Stimulated activated CD8-positive, alpha-beta memory T cell treated with anti-CD3 and anti-CD28 coated beads, Interleukin-4, amount 100 ng/mL, for 4 hours (primary cell): ENCODE measurements around the gene MRPS11.
"Not testable (repeated sequence)": the region's sequence is repeated elsewhere in the genome, so short reads cannot be mapped to it uniquely, and the experiment has no call there.

ENCODE experiments used
- DNase-seq, 2 donors: peaks; one replicate each; pipeline ENCODE4 v3.0.0-alpha.2; 2020; ENCODE audit warnings: low read depth in 2 of 2, low spot score in 1 of 2

The MRPS11 gene

DNA sequence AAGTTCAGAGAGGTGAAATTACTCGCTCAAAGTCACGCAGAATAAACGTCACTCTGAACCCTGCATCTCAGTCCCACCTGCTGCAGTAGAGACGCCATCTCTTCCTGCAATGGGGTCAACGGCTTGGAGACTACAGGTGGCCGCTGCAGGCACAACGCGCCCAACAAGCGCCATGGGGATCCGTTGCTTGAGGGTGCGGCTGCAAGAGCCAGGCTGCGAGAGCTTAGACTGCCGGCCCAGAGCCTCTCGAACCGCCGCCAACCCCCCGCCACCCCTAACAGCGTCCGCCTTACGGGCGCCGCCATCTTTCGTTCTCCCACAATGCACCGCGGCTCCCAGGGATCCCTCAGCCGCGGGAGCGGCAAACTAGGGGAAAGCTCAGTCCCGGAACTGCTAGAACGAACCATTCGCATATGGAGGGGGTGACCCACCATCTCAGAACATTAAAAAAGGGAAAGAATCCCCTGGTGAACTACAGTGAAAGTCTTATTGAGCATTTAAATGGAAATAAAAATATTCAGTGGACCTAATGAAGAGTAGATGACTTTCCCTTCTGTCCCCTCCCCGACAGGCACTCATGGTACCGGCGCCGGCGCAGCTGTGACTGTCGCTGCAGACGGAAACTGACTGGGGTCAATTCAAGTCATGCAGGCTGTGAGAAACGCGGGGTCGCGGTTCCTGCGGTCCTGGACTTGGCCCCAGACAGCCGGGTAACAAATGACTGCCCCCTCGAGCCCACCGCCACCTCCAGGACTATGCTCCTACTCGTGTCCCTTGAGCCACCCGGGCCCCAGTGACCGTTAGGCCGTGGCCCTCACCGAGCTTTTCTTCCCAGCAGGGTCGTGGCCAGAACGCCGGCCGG lies at the start of gene MRPS11, which contains the start of gene MRPL46:
MRPS11 (plus strand) TSS at position 636 of the 862 bp plus-strand sequence; CDS start at position 646, 10 bp downstream.
MRPL46 (minus strand) TSS at position 316 of the 862 bp plus-strand sequence; CDS start at position 305, 11 bp downstream.
- peak; percentile 77 to 78 for DNase-seq

DNA sequence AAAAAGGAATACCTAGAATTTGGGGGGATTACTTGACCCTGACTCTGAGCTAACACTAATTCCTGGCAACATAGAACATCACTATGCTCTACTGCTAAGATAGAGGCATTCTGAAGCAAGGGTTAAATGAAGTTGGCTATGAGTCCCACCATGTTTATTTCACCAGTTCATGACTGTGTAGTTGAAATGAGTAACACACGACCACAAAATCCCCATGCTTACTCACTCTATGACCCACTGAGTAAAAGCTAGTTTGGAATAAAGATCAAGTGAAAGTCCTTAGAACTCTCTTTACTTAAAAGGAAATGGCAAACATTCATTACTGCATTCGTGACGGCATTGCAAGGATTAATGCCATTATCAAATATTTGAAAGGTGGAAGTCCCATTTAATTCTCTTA lies 47.7 kb upstream of the MRPS11 start:
- DNase-seq = no peak

DNA sequence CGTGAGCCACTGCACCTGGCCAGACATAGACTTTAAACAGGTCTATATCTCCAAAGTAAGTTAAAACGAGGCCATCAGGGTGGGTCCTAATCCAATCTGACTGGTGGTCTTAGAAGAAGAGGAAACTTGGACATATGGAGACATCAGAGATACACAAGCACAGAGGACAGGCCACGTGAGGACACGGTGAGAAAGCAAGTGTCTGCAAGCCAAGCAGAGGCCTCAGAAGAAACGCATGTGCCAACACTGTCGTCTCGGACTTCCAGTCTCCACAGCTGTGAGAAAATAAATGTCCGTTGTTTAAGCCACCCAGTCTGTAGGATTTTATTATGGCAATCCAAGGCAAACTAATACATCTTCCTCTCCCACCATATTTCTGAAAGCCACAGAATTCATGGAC lies 44.2 kb upstream of the MRPS11 start:
- no peak for DNase-seq

DNA sequence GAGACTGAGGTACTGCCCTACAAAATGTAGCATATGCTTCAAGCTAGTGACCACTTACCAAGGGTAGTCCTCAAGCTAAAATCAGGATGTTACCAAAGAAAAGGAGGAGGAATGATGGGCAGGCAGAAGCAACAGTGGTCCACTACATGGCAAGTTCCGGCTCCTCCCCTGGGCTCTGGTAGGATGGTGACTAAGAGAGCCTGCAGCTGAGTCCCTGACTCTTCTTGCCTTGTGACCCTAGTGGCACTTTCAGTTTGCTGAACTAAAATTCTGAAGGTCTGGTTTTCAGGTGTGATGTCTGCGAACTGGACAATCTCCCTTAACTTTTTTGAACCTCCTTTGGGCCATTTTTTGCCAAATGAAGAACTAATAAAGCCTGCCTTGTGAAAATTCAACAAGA lies 41.2 kb upstream of the MRPS11 start:
- no peak for DNase-seq

DNA sequence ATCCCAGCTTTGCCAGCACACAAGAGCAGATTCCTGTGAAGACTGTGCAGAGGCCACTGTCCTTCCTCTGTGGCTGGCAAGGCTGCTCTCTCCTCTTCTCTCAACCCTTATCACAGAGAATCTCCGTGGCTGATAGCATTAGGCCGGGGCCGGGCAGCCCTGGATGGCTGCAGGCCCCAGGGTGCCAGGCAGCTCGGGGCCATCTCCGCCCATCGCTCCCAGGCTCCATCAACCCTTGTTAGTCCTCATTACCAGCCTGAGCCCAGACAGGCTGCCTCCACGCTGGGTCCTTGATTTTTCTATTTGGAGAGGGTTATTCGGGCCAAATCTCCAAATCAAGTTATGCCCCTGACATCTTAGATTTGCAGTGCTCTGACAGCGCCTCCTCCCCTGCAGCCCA lies 39.5 kb upstream of the MRPS11 start:
- DNase-seq = no peak

DNA sequence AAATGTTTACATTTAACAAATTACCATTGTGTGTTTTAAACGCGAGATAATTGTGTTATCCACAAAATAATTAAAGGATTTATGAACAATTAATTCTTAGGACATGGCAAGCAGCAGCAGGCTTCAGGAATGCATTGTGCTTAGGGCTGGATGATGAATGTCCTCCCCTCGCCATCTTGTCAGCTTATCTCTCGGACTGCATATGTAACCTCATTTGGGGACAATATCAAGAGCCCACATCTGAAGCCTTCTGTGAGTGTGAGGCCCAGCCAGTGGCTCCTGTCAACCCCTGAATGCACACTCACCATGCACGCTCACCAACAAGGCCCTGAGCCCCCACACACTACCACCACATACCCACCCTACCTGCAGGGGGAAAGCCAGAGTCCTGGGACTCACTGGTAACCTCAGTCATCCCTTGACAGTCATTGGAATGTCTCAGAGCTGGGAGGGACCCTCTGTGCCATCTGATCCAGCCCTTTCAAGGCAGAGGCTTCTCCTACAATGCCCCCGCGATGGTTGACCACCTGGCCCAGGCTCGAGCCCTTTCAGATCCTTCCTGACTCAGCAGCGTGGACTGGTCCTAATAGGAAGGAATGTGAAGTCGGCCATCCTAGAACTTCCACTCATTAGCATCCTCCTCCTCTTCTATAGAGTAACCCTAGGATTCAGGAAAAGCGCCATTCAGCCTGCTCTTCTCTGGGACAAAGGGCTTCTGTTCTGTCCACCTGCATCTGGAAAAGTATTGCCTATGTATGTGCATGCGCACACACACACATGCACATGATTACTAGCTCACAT lies 38.5 kb upstream of the MRPS11 start:
- DNase-seq = no peak

DNA sequence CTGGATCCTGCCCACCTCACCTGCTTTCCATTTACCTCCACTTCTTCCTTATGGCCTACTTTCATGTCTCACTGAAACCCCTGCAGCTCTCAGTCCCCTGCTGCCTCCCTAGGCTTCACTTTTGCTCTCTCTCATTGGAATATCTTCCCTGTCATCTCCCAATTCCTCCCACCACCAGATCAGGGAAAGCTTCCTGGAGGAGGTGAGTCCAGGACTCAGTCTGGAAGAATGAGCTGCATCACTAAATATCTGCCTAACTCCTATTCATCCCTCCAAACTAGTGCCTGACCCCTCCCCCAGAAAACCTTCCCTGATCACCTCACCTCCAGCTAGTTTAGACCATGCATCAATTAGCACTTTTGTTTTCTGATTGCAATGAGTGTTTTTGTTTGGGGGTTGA lies 37.5 kb upstream of the MRPS11 start:
- no peak for DNase-seq

DNA sequence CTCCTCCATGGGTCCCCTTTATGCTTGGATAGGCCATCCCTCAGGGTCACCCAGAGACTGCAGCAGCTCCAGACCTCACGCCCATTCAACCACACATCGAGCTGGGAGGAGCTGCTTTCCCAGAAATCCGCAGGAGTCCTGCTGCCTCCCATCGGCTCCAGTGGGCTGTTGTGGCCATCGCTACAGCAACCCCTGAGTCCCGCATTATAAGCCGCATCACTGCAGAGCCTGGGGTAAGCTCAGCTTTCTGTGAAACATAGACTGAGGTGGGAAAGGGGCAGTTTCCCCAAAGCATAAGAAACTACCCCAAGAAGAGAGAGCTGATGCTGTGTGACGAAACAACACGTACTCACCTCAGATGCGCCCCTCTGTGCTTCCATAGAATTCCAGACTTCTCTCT lies 36.1 kb upstream of the MRPS11 start:
- no peak for DNase-seq

DNA sequence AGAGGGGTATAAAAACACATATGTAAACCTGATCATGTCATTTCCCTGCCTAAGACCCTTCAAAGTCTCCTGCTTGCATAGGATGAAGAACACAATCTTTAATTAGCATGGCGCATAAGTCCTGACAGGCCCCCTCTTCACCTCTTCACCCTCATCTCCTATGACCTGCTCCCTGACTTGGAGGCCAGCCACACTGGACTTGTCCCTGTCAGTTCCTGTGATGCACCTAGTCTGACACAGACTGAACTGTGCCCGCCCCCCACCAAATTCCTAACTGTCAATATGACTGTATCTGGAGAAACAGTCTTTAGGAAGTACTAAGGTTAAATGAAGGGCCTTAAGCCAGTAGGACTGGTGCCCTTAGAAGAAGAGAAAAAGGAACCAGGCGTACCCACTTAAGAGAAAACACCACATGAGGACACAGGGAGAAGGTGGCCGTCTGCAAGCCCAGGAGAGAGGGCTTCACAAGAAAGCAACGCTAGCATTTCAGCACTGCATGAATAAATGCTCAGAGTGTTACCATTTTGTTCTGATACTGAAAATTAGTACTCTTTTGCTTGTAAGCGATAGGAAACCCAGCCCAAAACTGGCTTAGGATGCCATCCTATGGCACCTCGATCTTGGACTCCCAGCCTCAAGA lies 34.3 kb upstream of the MRPS11 start:
- no peak for DNase-seq

DNA sequence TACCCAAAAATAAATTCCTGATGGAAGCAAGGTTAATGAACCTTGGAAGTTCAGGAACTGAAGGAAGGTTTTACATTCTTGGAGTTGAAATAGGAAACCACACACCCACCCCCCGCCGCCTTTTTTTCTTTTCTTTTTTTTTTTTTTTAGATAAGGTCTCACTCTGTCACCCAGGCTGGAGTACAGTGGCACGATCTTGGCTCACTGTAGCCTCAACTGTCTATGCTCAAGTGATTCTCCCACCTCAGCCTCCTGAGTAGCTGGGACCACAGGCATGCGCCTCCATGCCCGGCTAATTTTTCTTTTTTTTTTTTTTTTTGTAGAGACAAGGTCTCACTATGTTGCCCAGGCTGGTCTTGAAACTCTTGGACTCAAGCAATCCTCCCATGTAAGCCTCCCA lies 33.4 kb upstream of the MRPS11 start:
- DNase-seq = not testable (repeated sequence)

DNA sequence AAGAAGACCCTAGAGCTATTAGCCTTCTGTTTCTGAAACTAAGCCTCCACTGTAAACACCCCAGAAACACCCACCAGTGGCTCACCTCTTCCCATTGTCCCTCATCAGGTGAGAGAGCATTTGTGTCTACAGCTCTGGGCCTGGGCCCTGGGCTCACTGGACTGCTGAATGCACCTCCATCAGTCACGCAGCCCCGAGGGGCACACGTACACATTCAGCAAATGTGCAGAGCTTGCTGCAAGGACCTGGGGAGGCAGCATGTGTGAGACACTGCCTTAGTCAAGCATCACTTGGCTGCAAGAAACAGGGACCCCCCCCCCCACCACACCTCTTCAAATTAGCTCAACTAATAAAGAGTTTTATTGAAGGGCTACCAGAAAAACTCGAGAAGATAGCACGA lies 29.3 kb upstream of the MRPS11 start:
- no peak for DNase-seq

DNA sequence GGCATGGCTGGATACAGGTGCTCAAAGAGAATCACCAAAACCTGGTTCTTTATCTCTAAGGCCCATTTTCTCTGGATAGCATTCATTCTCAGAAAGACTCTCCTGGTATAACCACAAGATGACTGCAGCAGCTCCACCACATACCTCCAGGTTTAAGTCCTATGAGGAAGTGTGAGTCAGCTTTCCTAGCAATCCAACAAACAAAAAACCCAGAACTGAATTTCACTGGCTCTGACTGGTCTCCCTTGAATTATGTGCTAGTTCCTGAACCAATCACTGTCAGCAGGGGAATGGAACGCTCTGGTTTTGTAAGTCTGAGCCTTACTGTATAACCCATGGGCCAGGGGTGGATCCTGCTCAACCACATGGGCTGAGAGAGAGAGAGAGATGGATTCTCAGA lies 27.5 kb upstream of the MRPS11 start:
- no peak for DNase-seq

DNA sequence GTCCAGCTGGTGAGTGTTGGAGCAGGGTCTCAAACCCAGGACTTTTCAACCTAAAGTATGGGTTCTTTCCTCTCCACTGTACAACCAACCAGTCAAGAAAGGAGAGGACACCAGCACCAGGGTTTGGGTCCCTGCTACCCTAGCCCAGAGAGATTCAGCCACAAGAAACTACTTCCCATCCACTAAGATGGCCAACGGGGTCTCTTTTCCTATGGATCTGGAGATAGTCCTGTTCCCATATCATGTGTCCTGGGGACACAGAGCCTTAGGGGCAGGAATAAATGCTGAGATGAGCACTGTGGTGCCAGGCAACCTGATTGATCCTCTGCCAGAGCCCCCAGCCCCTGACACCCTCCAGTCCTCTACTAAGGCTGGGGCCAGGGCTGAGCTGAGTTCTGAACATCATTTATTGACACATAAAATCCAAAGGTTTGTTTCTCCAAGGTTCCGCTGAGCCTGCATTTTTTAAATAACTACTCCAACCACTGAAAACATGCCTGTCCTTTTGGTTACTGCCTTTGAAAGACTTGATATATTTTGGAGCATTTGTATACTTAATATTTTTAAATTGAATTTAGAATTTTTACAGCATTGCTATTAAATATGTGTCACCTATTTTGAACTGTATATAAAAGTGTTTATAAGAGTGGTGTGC lies 26.3 kb upstream of the MRPS11 start:
- DNase-seq = no peak

DNA sequence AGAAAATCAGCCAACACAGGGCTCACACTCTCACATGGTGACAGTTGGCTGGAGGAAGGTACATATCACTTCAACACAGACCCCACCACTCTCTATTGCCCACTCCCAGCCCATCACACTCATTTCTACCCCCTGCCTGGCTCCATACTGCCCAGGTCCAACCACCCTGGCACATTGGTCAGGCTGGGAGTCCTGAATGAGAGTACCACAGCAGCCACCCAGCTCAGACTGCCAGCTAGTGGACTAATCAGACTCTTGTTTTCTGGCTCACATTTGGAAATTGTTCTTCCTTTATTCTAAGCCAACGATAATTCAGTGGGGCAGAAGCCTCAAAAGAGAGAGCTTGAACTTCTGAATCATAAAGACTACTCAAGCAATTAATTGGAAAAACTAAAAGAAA lies 20.3 kb upstream of the MRPS11 start:
- DNase-seq = no peak

DNA sequence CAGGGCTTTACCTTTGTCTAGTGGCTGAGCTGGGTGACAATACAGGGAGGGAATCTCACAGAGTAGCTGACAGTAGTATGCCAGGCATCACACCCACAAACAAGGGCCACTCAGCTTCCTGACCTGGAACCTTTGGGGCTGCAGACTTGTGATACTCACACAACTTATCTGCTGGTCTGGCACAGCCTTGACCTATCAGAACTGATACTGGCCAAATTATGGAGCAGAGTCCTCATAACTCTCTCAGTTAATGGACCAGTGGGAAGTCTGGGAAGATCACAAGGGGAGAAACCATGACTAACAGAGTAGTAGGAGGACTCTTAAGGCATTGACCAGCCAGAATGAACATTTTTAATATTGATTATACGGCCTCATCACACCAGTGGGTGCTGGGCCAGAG lies 19.8 kb upstream of the MRPS11 start:
- DNase-seq = no peak

DNA sequence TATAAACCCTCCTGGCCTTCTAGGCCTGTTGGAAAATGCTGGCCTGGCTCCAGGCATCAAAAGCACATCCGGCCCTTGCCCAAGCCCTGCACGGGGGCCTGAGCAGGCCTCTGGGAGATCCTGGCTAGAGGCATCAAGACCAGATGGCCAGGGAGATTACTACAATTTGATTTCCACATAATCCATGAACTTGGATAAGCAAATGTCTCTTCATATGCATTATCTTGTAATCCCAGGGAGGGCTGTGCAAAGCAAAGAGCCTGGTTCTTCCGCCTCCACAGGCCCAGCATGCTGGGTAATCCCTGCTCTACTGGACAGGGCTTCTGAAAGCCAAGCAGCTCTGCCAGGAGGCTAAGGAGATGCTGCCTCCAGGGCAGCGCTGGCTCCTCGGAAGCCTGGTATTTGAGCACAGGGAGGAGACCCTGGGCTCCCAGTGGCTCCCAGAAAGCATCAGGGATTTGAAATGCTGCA lies 18.5 kb upstream of the MRPS11 start:
- no peak for DNase-seq

DNA sequence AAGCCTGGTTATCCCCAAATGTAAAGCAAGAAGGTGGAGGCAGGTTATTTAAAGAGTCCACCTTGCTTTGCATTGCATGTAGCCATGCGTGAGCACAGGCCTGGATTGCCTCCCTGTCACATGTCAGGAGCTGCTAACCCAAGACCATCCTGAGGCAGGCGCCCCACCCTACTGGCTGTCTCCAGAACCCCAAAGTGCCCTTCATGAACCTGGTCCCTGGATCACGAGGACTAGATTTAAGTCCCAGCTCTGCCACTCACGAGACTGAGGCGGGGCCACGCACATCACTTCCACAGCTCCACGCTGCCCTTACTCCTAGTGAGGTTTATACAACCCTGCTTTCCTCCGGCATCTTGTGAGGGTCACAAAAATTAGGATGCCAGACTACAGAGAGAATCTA lies 17.9 kb upstream of the MRPS11 start:
- no peak for DNase-seq

DNA sequence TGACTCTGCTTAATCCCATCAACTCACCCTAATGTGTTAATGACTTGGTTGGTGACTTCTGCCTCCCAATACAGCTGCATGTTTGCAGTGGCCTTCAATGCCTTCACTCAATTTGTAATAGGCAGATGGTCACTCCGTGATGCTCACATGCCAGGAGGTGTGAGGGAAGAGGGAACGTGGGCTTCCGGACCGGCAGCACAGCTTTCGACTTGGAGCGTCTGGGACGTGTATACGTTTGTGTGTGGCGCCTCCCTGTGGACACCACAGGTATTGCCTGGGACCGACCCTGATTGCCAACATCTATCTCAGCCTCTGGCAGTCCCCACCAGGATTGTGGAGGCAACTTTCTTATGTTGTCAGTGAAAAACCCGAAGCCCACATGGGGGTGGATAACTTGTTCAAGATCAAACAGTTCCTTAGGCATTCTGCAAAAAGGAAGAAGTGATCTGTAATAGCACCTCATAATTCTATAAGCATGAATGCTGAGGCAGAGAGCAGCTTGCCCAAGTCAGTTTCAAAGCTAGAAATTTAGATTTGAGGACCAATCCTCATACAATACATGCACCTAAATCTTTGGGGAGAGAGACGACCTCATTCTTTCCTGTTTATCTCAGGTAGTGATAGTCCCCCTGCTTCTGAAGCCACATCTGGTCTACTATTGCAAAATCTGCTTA lies 17.2 kb upstream of the MRPS11 start:
- DNase-seq = peak in 1 of 2 donors; percentile 22

DNA sequence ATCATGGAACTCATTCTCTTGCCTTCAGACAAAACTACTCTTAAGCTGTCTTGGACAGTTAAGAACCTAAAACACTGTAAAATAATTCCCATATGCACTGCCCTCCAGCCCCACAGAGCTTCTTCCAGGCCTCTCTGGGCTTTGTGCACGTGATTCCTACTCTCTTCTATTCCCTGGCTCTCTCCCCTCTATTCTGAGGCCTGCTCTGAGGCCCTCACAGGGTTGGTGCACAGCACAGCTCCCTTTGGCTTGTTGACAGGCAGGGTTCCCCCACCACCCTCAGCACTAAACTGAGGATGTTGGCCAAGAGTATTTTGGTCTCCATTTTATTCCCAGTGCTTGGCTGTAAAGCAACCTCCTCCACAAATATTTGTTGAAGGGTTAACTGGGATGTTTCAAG lies 13.9 kb upstream of the MRPS11 start:
- no peak for DNase-seq

DNA sequence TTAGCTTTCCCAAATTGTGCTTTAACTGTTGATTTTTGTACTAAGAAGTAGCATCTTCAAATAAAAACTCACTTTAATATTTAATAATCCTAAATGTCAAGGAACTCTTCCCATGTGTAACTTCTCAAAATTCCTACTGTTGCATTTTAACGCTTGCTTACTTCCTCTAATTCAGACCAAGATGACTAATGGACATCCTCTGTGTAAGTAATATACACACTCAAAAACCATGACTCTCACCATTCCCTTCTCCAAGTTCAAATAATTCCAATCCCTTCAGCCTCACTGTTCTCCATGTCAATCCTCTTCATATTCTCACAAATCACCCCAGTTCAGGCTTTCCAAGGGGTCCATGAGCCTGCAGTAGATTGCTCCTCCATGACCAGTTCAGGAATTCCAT lies 13.3 kb upstream of the MRPS11 start:
- DNase-seq = no peak
